Neural progenitor cell (in vitro differentiated cells): ENCODE results near the gene GRAMD2A. TPM values are rescaled to one million over a fixed set of nuclear protein-coding genes. Genes with fewer than 3 reads are reported as not detected.

ENCODE experiments used
- DNase-seq: peaks from one replicate; pipeline ENCODE4 v3.0.0-alpha.2; 2016; ENCODE audit warnings: low spot score
- H2AFZ ChIP-seq: fragments of 200-600 bp; sonication (generic); replicated peaks from 2 replicates; pipeline ENCODE4 v1.6.1; 2016; ENCODE audit warnings: antibody characterized with exemption
- H3F3A ChIP-seq: fragments of 200-600 bp; sonication (generic); 2 replicates; pipeline ENCODE4 v1.6.1; 2016; ENCODE audit warnings: antibody characterized with exemption, low read depth
- H3K27ac ChIP-seq: fragments of 200-600 bp; sonication (generic); 2 replicates; pipeline ENCODE4 v1.5.1; 2016; ENCODE audit warnings: mild to moderate bottlenecking
- H3K27me3 ChIP-seq: fragments of 200-600 bp; sonication (generic); 2 replicates; pipeline ENCODE4 v1.6.1; 2016; ENCODE audit warnings: mild to moderate bottlenecking, moderate library complexity
- H3K36me3 ChIP-seq: fragments of 200-600 bp; sonication (generic); 2 replicates; pipeline ENCODE4 v1.5.1; 2016
- H3K4me1 ChIP-seq: fragments of 200-600 bp; sonication (generic); 2 replicates; pipeline ENCODE4 v1.6.1; 2016; ENCODE audit warnings: mixed run types
- H3K4me2 ChIP-seq: fragments of 200-600 bp; sonication (generic); 2 replicates; pipeline ENCODE4 v1.6.1; 2016
- H3K4me3 ChIP-seq: fragments of 200-600 bp; sonication (generic); 2 replicates; pipeline ENCODE4 v1.5.1; 2016
- H3K79me2 ChIP-seq: fragments of 200-600 bp; sonication (generic); 2 replicates; pipeline ENCODE4 v1.6.1; 2016; ENCODE audit warnings: low read depth
- H3K9ac ChIP-seq: fragments of 200-600 bp; sonication (generic); 2 replicates; pipeline ENCODE4 v1.6.1; 2016
- H3K9me3 ChIP-seq: fragments of 200-600 bp; sonication (generic); 2 replicates; pipeline ENCODE4 v1.5.1; 2016; ENCODE audit warnings: low read depth
- H4K20me1 ChIP-seq: fragments of 200-600 bp; sonication (generic); 2 replicates; pipeline ENCODE4 v1.6.1; 2016; ENCODE audit warnings: low read depth
- H3K27ac Mint-ChIP-seq: 3 replicates; pipeline ENCODE4 v1.8.0; 2021; ENCODE audit warnings: mixed read lengths
- H3K27me3 Mint-ChIP-seq: 2 replicates; pipeline ENCODE4 v1.8.0; 2022; ENCODE audit warnings: low read depth, mild to moderate bottlenecking, inconsistent platforms, moderate library complexity, mixed read lengths; ENCODE audit not compliant: insufficient read depth
- H3K36me3 Mint-ChIP-seq: 3 replicates; pipeline ENCODE4 v1.8.0; 2021; ENCODE audit warnings: mixed read lengths
- H3K4me1 Mint-ChIP-seq: 3 replicates; pipeline ENCODE4 v1.8.0; 2021; ENCODE audit warnings: mixed read lengths
- H3K4me3 Mint-ChIP-seq: 3 replicates; pipeline ENCODE4 v1.8.0; 2021; ENCODE audit warnings: mild to moderate bottlenecking, moderate library complexity, mixed read lengths
- H3K9me3 Mint-ChIP-seq: 3 replicates; pipeline ENCODE4 v1.8.0; 2020; ENCODE audit warnings: mixed read lengths
- EZH2 ChIP-seq: fragments of 200-600 bp; sonication (generic); IDR thresholded peaks from 2 replicates; pipeline ENCODE4 v1.6.1; 2017; ENCODE audit warnings: antibody characterized with exemption, mild to moderate bottlenecking, moderate library complexity
- EZH2phosphoT487 ChIP-seq: fragments of 200-600 bp; sonication (generic); IDR thresholded peaks from 2 replicates; pipeline ENCODE4 v1.6.1; 2017; ENCODE audit warnings: antibody characterized with exemption
- total RNA-seq: library from RNA; depleted of rRNA; stranded (reverse); fragments of >200 nt; gene quantifications from 2 replicates; pipeline ENCODE4 v1.2.3, GENCODE V29; 2015; ENCODE audit warnings: low replicate concordance
- TF ChIP-seq, protein P1 (sequence below): fragments of 200-600 bp; sonication (generic); IDR thresholded peaks from 2 replicates; pipeline ENCODE4 v1.5.1; 2017; ENCODE audit warnings: antibody characterized with exemption, mild to moderate bottlenecking

GRAMD2A gene
- total RNA-seq, 1 donor from 2014 or later, result 0.43 TPM

DNA sequence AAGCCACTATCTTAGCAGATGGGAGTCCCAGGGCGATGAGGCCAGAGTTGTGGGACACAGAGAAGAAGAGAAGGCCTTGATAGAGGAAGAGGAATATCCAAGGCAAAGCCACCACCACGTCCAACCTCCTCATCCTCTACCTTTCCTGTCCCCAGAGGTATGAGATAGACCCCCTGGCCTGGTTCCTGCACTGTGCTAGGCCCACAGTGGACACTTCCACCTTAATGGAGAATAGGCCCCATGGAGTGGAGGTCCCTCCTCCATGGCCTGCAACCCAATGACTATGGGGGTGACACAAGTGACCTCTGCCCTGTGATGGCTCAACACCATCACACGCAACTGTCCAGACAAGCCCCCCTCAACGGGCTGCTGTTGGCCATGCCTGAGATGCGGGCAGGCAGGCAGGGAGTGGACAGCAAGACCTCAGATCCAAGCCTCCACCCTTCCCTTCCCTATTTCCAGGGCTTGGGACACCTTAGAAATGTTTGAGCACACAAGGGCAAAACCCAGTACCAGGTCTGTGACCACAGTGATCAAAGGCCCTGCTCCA, 36.8 kb downstream of the GRAMD2A start:
- Mint-ChIP-seq H3K27ac (no peak overlapping the region), H3K27me3 (peaks cover 6% of the 10 kb centered on the region), H3K4me1 (peaks cover 20% of the 10 kb centered on the region), H3K9me3 (no peaks in the 10 kb centered on the region), H3K36me3 (no peaks in the 10 kb centered on the region), H3K4me3 (no peak overlapping the region)
- H3K9me3 ChIP-seq, result no peaks in the 10 kb centered on the region
- TF ChIP-seq EZH2, result no peak
- no peak for TF ChIP-seq EZH2phosphoT487
- TF ChIP-seq, protein P1, sequence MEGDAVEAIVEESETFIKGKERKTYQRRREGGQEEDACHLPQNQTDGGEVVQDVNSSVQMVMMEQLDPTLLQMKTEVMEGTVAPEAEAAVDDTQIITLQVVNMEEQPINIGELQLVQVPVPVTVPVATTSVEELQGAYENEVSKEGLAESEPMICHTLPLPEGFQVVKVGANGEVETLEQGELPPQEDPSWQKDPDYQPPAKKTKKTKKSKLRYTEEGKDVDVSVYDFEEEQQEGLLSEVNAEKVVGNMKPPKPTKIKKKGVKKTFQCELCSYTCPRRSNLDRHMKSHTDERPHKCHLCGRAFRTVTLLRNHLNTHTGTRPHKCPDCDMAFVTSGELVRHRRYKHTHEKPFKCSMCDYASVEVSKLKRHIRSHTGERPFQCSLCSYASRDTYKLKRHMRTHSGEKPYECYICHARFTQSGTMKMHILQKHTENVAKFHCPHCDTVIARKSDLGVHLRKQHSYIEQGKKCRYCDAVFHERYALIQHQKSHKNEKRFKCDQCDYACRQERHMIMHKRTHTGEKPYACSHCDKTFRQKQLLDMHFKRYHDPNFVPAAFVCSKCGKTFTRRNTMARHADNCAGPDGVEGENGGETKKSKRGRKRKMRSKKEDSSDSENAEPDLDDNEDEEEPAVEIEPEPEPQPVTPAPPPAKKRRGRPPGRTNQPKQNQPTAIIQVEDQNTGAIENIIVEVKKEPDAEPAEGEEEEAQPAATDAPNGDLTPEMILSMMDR, result no peak
- no peak overlapping the region for H3K9ac ChIP-seq
- no peaks in the 10 kb centered on the region for H3K79me2 ChIP-seq
- peaks cover 8% of the 10 kb centered on the region for H3K4me1 ChIP-seq
- H3K27me3 ChIP-seq, result no peaks in the 10 kb centered on the region
- H3F3A ChIP-seq, result no peaks in the 10 kb centered on the region
- no peak overlapping the region for H3K27ac ChIP-seq
- no peak for DNase-seq
- no peaks in the 10 kb centered on the region for H4K20me1 ChIP-seq
- H3K36me3 ChIP-seq, result no peaks in the 10 kb centered on the region
- no peak overlapping the region for H3K4me3 ChIP-seq
- H2AFZ ChIP-seq, result no peak overlapping the region
- no peak overlapping the region for H3K4me2 ChIP-seq

DNA sequence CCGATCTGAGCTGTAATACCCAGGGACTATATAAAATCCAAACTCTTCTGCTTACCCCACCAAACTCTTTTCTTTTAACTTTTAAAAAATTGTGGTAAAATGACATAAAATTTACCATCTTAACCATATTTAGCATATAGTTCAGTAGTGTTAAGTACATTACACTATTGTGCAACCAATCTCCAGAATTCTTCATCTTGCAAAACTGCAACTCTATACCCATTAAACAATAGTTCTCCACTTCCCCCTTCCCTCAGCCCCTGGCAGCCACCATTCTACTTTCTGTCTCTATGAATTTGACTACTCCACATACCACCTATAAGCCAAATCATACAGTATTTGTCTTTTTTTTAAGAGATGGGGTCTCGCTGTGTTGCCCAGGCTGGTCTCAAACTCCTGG, 40.7 kb downstream of the GRAMD2A start:
- no peaks in the 10 kb centered on the region for H3K9me3 ChIP-seq
- H3K4me1 ChIP-seq, result peaks cover 8% of the 10 kb centered on the region
- peaks cover 2% of the 10 kb centered on the region for H3K27me3 Mint-ChIP-seq
- H3K79me2 ChIP-seq, result no peaks in the 10 kb centered on the region
- no peaks in the 10 kb centered on the region for H3K9me3 Mint-ChIP-seq
- H3K36me3 ChIP-seq, result no peaks in the 10 kb centered on the region
- H3K9ac ChIP-seq, result no peak overlapping the region
- DNase-seq, result no peak
- H3K36me3 Mint-ChIP-seq, result no peaks in the 10 kb centered on the region
- H3K4me3 Mint-ChIP-seq, result no peak overlapping the region
- H2AFZ ChIP-seq, result no peak overlapping the region
- no peak for TF ChIP-seq EZH2
- TF ChIP-seq, protein P1, result no peak
- TF ChIP-seq EZH2phosphoT487, result no peak
- H3K4me3 ChIP-seq, result no peak overlapping the region
- H3F3A ChIP-seq, result no peaks in the 10 kb centered on the region
- H3K4me1 Mint-ChIP-seq, result peaks cover 19% of the 10 kb centered on the region
- H3K27me3 ChIP-seq, result no peaks in the 10 kb centered on the region
- no peak overlapping the region for H3K4me2 ChIP-seq
- H4K20me1 ChIP-seq, result no peaks in the 10 kb centered on the region
- no peak overlapping the region for H3K27ac Mint-ChIP-seq
- no peak overlapping the region for H3K27ac ChIP-seq

DNA sequence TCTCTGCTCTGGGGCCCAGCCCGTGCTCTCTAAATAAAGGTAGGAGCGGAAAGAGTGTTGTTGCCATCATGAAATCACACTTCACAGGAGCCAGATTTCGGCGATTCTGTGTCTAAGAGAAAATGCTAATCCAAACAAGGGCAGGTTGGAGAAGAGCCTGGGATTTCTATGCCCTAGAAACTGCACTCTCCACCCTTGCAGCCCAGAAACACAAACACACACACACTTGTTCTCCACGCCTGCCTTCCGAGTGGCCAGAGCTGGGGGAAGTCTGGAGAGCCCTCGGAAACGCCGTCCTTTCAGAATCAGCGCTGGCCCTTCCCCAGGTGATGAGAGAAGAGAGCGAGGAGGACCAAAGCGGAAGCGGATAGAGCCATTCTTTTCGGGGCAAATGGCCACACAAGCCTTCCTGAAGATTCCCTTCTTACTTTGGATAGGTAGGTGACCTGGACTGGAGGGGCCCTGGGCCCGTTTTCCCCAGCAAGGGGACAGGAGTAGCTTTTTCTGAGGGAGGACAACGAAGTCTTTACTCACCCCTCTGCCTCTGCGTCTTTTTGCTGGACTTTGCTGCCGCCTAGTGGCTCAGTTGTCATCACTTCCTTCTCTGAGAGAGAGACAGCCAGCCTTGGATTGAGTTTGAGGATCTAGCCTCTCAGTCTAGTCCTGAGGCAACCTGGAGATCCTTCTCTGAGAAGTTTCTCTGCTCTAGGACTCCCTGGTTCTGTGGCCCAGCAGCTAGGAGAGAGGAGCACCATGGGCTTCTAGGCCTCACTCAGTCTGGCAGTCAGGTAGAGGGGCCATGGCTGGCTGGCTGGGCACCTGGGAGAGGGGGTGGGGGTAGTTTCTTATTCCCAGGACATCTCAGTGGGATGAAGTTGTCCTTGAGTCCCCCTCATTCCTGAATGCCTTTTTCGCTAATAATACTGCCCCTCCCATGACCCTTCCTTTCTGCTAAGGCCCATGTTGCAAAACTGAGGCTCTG, 41.7 kb downstream of the GRAMD2A start:
- Mint-ChIP-seq H3K36me3 (no peaks in the 10 kb centered on the region), H3K4me1 (peaks cover 11% of the 10 kb centered on the region), H3K27ac (peak overlapping the region; percentile 85), H3K9me3 (no peaks in the 10 kb centered on the region), H3K27me3 (peaks cover 2% of the 10 kb centered on the region), H3K4me3 (peak overlapping the region; percentile 39)
- Histone ChIP-seq H3K27ac (no peak overlapping the region), H3K4me1 (no peaks in the 10 kb centered on the region), H3K9ac (no peak overlapping the region), H2AFZ (peak overlapping the region; percentile 89), H4K20me1 (no peaks in the 10 kb centered on the region), H3K79me2 (no peaks in the 10 kb centered on the region), H3F3A (no peaks in the 10 kb centered on the region), H3K4me3 (no peak overlapping the region), H3K4me2 (peak overlapping the region; percentile 49), H3K9me3 (no peaks in the 10 kb centered on the region), H3K36me3 (no peaks in the 10 kb centered on the region), H3K27me3 (no peaks in the 10 kb centered on the region)
- DNase-seq, result peak; percentile 87
- TF ChIP-seq, protein P1, result peak; percentile 92
- no peak for TF ChIP-seq EZH2phosphoT487
